Kidney (tissue), 14 donors: ENCODE measurements around the gene ARHGAP18. TPM values are rescaled to one million over a fixed set of nuclear protein-coding genes. Genes with fewer than 3 reads are reported as not detected.

Source experiments
- DNase-seq, 5 donors: peaks; one replicate each; pipeline ENCODE4 v3.0.0-alpha.2; 2013 to 2020
- FAIRE-seq: peaks from 2 replicates; lab custom pipeline; 2012; peaks lifted over from hg19 to GRCh38; lab: Jason Lieb, UNC
- H3K27ac ChIP-seq, 2 donors: one replicate each; pipeline ENCODE4 v1.7.0; 2013; ENCODE audit warnings: low read depth in 2 of 2, low read length in 2 of 2, inconsistent platforms in 1 of 2
- H3K27me3 ChIP-seq: one replicate; pipeline ENCODE4 v1.7.1; 2013; ENCODE audit warnings: low read length, inconsistent platforms; ENCODE audit not compliant: control insufficient read depth, insufficient read depth
- H3K36me3 ChIP-seq, 3 donors: one replicate each; pipeline versions ENCODE4 v1.7.0 to v1.7.1; 2013; ENCODE audit warnings: low read length in 3 of 3, control low read depth in 1 of 3, inconsistent platforms in 1 of 3; ENCODE audit not compliant: insufficient read depth in 3 of 3, control insufficient read depth in 2 of 3
- H3K4me1 ChIP-seq, 3 donors: one replicate each; pipeline versions ENCODE4 v1.7.0 to v1.7.1; 2013; ENCODE audit warnings: low read length in 3 of 3, inconsistent platforms in 1 of 3, low read depth in 1 of 3; ENCODE audit not compliant: control insufficient read depth in 2 of 3, insufficient read depth in 2 of 3
- H3K4me3 ChIP-seq, 3 donors: one replicate each; pipeline versions ENCODE4 v1.7.0 to v1.8.1; 2013; ENCODE audit warnings: low read length in 3 of 3, control low read depth in 1 of 3, inconsistent platforms in 1 of 3
- H3K9ac ChIP-seq, 3 donors: one replicate each; pipeline versions ENCODE4 v1.7.0 to v1.7.1; 2013; ENCODE audit warnings: low read length in 3 of 3, control low read depth in 1 of 3, inconsistent platforms in 1 of 3
- H3K9me3 ChIP-seq, 3 donors: one replicate each; pipeline versions ENCODE4 v1.7.0 to v1.7.1; 2013; ENCODE audit warnings: low read length in 3 of 3, control low read depth in 1 of 3, inconsistent platforms in 1 of 3; ENCODE audit not compliant: control insufficient read depth in 2 of 3, insufficient read depth in 1 of 3
- intact Hi-C: fragments of 100-400 bp; cut with DNase I; formaldehyde crosslinking; loops from one replicate; pipeline ENCODE4 v1.11.1; 2022
- polyA plus RNA-seq: library from polyadenylated mRNA; stranded (reverse); fragments of 350-450 nt; fragmentation: Illumina TruSeq; extraction: RNeasy Lipid Tissue Mini Kit (QIAGEN cat#74804); gene quantifications from one replicate; pipeline ENCODE4 v1.2.3, GENCODE V29; 2014; ENCODE audit warnings: low read depth, low replicate concordance; ENCODE audit not compliant: insufficient read depth
- total RNA-seq: library from RNA; stranded (reverse); fragmentation: NEBNext Ultra II Directional; extraction: Animal tissue kit (Norgen Biotek cat#: 25700); gene quantifications from one replicate; pipeline ENCODE4 v1.2.1, GENCODE V29; 2021
- TF ChIP-seq, protein P1 (sequence below): IDR thresholded peaks from 3 replicates; pipeline ENCODE4 v1.5.1; 2012; ENCODE audit warnings: mild to moderate bottlenecking, moderate library complexity, borderline replicate concordance; ENCODE audit not compliant: insufficient read depth; ENCODE audit errors: extremely low read depth
- donor health status: control.
- donor health status: control.
- donor health status: control.
- donor health status: control.
- donor health status: control.
- donor health status: DM: yes; HTN: yes; CAD: no.
- donor health status: Normal renal cell carcinoma (clear cell type).

Gene ARHGAP18
- total and polyA plus RNA-seq, 2 donors from 2014 or later = 26.5 to 39.8 TPM

DNA sequence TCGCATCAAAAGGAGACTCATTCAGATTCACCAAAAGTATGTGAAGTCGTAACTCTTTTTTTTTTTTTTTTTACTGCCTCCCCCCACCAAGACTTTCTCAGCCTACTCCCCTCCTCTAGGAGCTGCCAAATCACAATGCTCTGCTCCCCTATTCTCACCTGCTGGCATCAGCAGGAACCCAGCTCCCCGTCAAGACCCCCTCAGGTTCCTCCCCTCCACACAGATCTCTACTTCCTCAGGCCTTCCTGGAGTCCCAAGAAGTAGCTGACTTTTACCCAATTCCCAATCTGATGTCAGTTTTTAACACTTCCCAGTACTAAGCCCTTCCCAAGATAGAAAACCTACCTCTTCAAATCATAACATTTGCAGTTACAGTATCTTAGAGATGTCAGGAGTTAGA lies 39.3 kb downstream of the ARHGAP18 start:
- Histone ChIP-seq H3K36me3 (no peaks in the 10 kb centered on the region), H3K4me1 (peaks cover 0 to 19% (median 7%) of the 10 kb centered on the region in 3 donors), H3K9ac (no peak overlapping the region), H3K9me3 (no peaks in the 10 kb centered on the region), H3K27me3 (no peaks in the 10 kb centered on the region), H3K4me3 (no peak overlapping the region), H3K27ac (no peak overlapping the region)
- intact Hi-C loops = no loop called here
- TF ChIP-seq, protein P1, sequence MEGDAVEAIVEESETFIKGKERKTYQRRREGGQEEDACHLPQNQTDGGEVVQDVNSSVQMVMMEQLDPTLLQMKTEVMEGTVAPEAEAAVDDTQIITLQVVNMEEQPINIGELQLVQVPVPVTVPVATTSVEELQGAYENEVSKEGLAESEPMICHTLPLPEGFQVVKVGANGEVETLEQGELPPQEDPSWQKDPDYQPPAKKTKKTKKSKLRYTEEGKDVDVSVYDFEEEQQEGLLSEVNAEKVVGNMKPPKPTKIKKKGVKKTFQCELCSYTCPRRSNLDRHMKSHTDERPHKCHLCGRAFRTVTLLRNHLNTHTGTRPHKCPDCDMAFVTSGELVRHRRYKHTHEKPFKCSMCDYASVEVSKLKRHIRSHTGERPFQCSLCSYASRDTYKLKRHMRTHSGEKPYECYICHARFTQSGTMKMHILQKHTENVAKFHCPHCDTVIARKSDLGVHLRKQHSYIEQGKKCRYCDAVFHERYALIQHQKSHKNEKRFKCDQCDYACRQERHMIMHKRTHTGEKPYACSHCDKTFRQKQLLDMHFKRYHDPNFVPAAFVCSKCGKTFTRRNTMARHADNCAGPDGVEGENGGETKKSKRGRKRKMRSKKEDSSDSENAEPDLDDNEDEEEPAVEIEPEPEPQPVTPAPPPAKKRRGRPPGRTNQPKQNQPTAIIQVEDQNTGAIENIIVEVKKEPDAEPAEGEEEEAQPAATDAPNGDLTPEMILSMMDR = no peak
- DNase-seq (no peak), FAIRE-seq (no peak)

DNA sequence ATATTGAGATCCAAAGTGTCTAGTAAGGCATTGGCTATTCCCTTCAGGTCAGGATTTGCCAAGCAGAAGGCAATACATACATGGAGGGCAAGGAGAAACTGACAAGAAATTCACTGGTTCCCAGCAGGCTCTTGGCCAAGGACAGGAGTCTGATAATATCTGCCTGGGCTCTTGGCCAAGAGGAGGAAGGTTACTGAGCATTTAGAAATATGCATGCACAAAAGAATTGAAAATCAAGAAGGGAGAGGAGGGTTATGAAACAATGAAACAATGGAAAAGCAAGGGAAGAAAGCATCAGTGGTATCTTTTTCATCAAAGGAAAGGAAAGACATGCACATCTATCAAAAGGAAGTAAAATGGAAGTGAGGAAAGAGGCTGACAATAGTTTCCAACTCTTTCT lies 42.4 kb downstream of the ARHGAP18 start:
- Histone ChIP-seq H3K4me3 (no peak overlapping the region), H3K9me3 (no peaks in the 10 kb centered on the region), H3K36me3 (no peaks in the 10 kb centered on the region), H3K27me3 (no peaks in the 10 kb centered on the region), H3K9ac (no peak overlapping the region), H3K27ac (no peak overlapping the region), H3K4me1 (peaks cover 0 to 21% (median 3%) of the 10 kb centered on the region in 3 donors)
- intact Hi-C loops = no loop called here
- FAIRE-seq (no peak), DNase-seq (no peak)
- TF ChIP-seq, protein P1 = no peak

DNA sequence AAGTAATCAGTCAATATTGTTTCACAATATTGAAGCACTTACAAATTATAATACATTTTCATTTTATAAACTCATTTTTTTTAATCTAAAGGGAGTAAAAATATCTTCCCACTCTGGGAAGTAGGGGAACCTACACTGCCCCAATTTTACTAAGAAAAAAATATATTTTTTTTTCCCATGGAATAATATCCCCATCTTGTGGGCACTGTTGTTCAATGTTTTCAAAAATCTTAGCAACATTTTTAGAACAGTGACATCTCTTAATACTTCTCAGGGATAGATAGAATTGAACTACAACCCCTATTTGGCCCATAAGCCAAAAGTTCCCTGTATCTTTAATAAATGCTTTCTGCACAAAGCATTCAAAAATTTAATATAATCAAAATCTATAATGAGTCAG lies 42.9 kb downstream of the ARHGAP18 start:
- Histone ChIP-seq H3K9ac (no peak overlapping the region), H3K27me3 (no peaks in the 10 kb centered on the region), H3K9me3 (no peaks in the 10 kb centered on the region), H3K36me3 (no peaks in the 10 kb centered on the region), H3K4me1 (peaks cover 0 to 19% (median 0%) of the 10 kb centered on the region in 3 donors), H3K4me3 (no peak overlapping the region), H3K27ac (no peak overlapping the region)
- TF ChIP-seq, protein P1 = no peak
- intact Hi-C loops = no loop called here
- FAIRE-seq (no peak), DNase-seq (no peak)

DNA sequence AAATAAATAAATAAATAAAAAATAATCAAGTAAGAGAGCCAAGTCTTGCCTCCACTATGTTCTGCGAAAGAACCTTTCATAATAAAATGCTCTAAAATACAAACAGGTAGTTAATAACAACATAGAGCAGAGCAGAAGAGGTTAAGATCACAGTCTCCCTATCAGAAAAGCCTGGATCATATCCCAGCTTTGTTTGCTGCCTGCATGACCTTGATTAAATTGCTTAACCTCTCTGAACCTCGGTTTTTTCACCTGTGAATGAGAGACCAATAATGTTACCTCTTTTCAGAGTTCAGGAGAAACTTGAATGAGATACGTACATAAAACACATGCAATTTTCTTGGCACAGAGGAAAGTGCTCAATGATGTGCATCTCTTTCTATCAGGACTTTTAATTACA lies 44.4 kb downstream of the ARHGAP18 start:
- intact Hi-C loops = no loop called here
- H3K27ac ChIP-seq = no peak overlapping the region

More for the DNA sequence above, 44.4 kb downstream of the ARHGAP18 start:
- no peaks in the 10 kb centered on the region for H3K27me3 ChIP-seq
- no peaks in the 10 kb centered on the region for H3K9me3 ChIP-seq
- no peak for FAIRE-seq
- H3K9ac ChIP-seq = no peak overlapping the region
- TF ChIP-seq, protein P1 = no peak
- no peak overlapping the region for H3K4me3 ChIP-seq
- H3K4me1 ChIP-seq = peaks cover 0 to 18% (median 2%) of the 10 kb centered on the region in 3 donors
- no peaks in the 10 kb centered on the region for H3K36me3 ChIP-seq
- no peak for DNase-seq
